GM19467 (cell line): ENCODE measurements around the gene CRYGD.
"Not testable (repeated sequence)": the region's sequence is repeated elsewhere in the genome, so short reads cannot be mapped to it uniquely, and the experiment has no call there.

ENCODE experiments used
- ATAC-seq: cut with Tn5 transposase; IDR thresholded peaks from one replicate; pipeline ENCODE4 v1.9.1; 2021; ENCODE audit warnings: mild to moderate bottlenecking, moderate library complexity; ENCODE audit not compliant: unreplicated experiment

Gene CRYGD

GRCh38 chr2:208124013-208124715 lies at the start of gene CRYGD:
TSS of gene CRYGD (minus strand) at chr2:208124524. CDS start at chr2:208124473, 51 bp downstream.
- not testable (repeated sequence) for ATAC-seq

GRCh38 chr2:208172125-208172524 lies 47.8 kb upstream of the CRYGD start:
- no peak for ATAC-seq

GRCh38 chr2:208164951-208165755 lies 40.8 kb upstream of the CRYGD start:
- ATAC-seq = no peak

GRCh38 chr2:208163489-208163888 lies 39.2 kb upstream of the CRYGD start, which contains the start of gene CRYGA:
TSS of gene CRYGA (minus strand) at chr2:208163589. CDS start at chr2:208163556, 33 bp downstream.
- no peak for ATAC-seq

GRCh38 chr2:208156439-208156838 lies 32.1 kb upstream of the CRYGD start:
- no peak for ATAC-seq

- ATAC-seq = no peak
Observed at GRCh38 chr2:208153156-208153555, 28.8 kb upstream of the CRYGD start.

- ATAC-seq = no peak
Observed at GRCh38 chr2:208150956-208151355, 26.6 kb upstream of the CRYGD start.

GRCh38 chr2:208150094-208150493 lies 25.8 kb upstream of the CRYGD start:
- no peak for ATAC-seq

- ATAC-seq = no peak
Observed at GRCh38 chr2:208148803-208149202, 24.5 kb upstream of the CRYGD start.

- no peak for ATAC-seq
Observed at GRCh38 chr2:208147759-208148158, 23.4 kb upstream of the CRYGD start.

- ATAC-seq = no peak
Observed at GRCh38 chr2:208147008-208147407, 22.7 kb upstream of the CRYGD start.

- ATAC-seq = no peak
Observed at GRCh38 chr2:208146006-208146405, 21.7 kb upstream of the CRYGD start, which contains the start of gene CRYGB. TSS of gene CRYGB (minus strand) at chr2:208146158. CDS start at chr2:208146120, 38 bp downstream.

GRCh38 chr2:208142925-208143799 lies 18.8 kb upstream of the CRYGD start:
- ATAC-seq = no peak

GRCh38 chr2:208142240-208142924 lies 18.1 kb upstream of the CRYGD start:
- no peak for ATAC-seq

GRCh38 chr2:208139447-208139846 lies 15.1 kb upstream of the CRYGD start:
- ATAC-seq = no peak

- ATAC-seq = not testable (repeated sequence)
Observed at GRCh38 chr2:208138334-208138733, 14.0 kb upstream of the CRYGD start.

- ATAC-seq = no peak
Observed at GRCh38 chr2:208136716-208137094, 12.4 kb upstream of the CRYGD start.

GRCh38 chr2:208135794-208136715 lies 11.7 kb upstream of the CRYGD start:
- ATAC-seq = no peak

GRCh38 chr2:208134928-208135586 lies 10.7 kb upstream of the CRYGD start:
- peak; percentile 53 for ATAC-seq
